ENCODE measurements around the gene CCDC171.

DNA sequence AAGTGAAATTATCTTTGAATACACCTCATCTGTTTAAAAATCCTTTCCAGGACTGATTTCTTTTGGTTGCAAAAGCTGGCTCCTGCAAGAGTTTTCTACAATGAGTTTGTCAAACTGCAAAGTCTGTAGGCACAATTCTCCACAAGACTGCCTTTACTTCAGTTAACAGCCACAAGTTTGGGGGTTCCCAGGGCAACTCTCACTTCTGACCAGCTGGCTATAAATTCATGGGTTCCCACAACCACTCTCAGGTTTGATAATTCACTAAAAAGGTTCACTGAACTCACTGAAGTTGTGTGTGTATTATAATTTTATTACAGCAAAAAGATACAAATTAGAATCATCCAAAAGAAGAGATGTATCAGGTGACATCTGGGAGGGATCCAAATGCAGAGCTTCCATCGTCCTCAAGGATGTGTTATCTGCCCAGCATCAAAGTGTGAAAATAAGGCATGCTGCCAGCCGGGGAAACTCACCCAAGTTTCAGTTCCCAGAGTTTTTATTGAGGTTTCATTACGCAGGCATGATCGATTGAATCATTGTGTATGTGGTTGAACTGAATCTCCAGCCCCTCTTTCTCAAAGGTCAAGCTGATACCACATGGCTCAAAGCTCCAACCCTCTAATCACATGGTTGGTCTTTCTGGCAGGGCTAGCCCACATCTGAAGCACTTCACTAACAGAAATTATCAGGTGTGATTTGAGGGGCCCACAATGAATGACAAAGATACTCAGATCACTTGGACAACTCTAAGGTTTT lies 23.1 kb upstream of the CCDC171 start:
- TF ChIP-seq ZBTB48 (tag by site-specific recombination; IDR thresholded peaks at IDR 0.05): no peak
- TF ChIP-seq ZFP37 (tag by site-specific recombination; IDR thresholded peaks at IDR 0.05): no peak
- no peak for TF ChIP-seq RBAK (tag by site-specific recombination; IDR thresholded peaks at IDR 0.05)
- TF ChIP-seq REPIN1 (tag by site-specific recombination; IDR thresholded peaks at IDR 0.05; ENCODE audit: low read depth): no peak
- TF ChIP-seq ZNF513 (tag by site-specific recombination; IDR thresholded peaks at IDR 0.05): no peak

Measured in HEK293 (cell line).